Brain pericyte (primary cell): ENCODE measurements around the gene NDUFA11.
"Not testable (repeated sequence)": the region's sequence is repeated elsewhere in the genome, so short reads cannot be mapped to it uniquely, and the experiment has no call there.

ENCODE experiments used
- DNase-seq: peaks from one replicate; pipeline ENCODE4 v3.0.0-alpha.2; 2012; ENCODE audit warnings: low read depth, low spot score

NDUFA11 gene

GRCh38 chr19:5857203-5858081 is 46.1 kb downstream of the NDUFA11 start:
- DNase-seq: no peak

- not testable (repeated sequence) for DNase-seq
These were observed 48.4 kb downstream of the NDUFA11 start for GRCh38 chr19:5855151-5855550.

GRCh38 chr19:5854121-5854520 is 49.5 kb downstream of the NDUFA11 start:
- DNase-seq: not testable (repeated sequence)

- no peak for DNase-seq
These were observed 52.3 kb downstream of the NDUFA11 start, which contains the start of gene FUT3 for GRCh38 chr19:5851302-5851701. Gene FUT3, minus strand, starts transcription at chr19:5851449.

GRCh38 chr19:5850743-5851293 is 52.8 kb downstream of the NDUFA11 start:
- DNase-seq: no peak

GRCh38 chr19:5850189-5850588 is 53.4 kb downstream of the NDUFA11 start:
- DNase-seq: no peak

- not testable (repeated sequence) for DNase-seq
These were observed 55.0 kb downstream of the NDUFA11 start for GRCh38 chr19:5848621-5849020.

- DNase-seq: not testable (repeated sequence)
These were observed 55.7 kb downstream of the NDUFA11 start for GRCh38 chr19:5847846-5848245.
